ENCODE data around the gene TIAM1.

The TIAM1 gene

GRCh38 chr21:31182231-31183140 lies 161.6 kb downstream of the TIAM1 start:
- H3K36me3 ChIP-seq (ENCODE audit: control insufficient read depth, insufficient read depth, low read length), result no peaks in the 10 kb centered on the region
- TF ChIP-seq, protein P1, sequence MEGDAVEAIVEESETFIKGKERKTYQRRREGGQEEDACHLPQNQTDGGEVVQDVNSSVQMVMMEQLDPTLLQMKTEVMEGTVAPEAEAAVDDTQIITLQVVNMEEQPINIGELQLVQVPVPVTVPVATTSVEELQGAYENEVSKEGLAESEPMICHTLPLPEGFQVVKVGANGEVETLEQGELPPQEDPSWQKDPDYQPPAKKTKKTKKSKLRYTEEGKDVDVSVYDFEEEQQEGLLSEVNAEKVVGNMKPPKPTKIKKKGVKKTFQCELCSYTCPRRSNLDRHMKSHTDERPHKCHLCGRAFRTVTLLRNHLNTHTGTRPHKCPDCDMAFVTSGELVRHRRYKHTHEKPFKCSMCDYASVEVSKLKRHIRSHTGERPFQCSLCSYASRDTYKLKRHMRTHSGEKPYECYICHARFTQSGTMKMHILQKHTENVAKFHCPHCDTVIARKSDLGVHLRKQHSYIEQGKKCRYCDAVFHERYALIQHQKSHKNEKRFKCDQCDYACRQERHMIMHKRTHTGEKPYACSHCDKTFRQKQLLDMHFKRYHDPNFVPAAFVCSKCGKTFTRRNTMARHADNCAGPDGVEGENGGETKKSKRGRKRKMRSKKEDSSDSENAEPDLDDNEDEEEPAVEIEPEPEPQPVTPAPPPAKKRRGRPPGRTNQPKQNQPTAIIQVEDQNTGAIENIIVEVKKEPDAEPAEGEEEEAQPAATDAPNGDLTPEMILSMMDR (IDR thresholded peaks at IDR 0.05), result no peak
- no peaks in the 10 kb centered on the region for H3K4me1 ChIP-seq
- no peak overlapping the region for H3K4me3 ChIP-seq (ENCODE audit: low read depth, low read length)
- no peaks in the 10 kb centered on the region for H3K79me2 ChIP-seq
- H3K9ac ChIP-seq, result no peak overlapping the region
- no peaks in the 10 kb centered on the region for H3K27me3 ChIP-seq (ENCODE audit: control insufficient read depth, insufficient read depth, low read length)
- no peak overlapping the region for H3K4me2 ChIP-seq (ENCODE audit: low read length)
- no peak overlapping the region for H2AFZ ChIP-seq
- H3K9me3 ChIP-seq (ENCODE audit: control insufficient read depth, low read length), result no peaks in the 10 kb centered on the region
- no peak overlapping the region for H3K27ac ChIP-seq

DNA sequence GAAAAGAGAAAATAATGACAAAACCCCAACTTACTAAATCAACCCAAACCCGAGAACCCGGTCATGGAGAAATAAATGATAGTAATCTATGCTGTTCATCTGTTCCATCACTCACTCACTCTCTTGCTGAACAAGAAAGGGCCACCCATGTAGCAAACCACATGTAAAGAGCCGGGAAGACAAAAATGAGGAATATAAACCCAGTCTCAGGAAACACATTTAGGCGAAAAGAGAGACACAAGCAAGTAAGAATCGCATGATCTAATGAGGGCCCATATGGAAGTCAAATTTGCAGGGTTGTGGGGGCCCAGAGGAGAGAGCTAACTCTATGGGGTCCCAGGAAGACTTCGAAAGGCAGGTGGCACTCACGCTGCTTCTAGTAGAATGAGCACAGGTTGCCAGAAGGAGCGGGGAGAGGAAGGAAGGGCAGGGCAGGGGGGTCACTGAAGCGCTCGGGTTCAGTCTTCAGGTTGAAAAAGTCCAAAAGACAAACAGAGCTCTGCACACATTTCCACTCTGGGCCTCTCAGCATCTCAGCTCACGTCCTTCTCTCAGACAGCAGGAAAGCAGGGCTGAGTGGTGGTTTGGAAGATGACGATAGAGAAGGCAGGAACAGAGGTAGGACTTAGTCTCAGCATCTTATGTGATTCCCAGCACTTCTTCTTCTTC lies 162.8 kb downstream of the TIAM1 start:
- H3K9me3 ChIP-seq (ENCODE audit: control insufficient read depth, low read length), result no peaks in the 10 kb centered on the region
- H3K9ac ChIP-seq, result no peak overlapping the region
- H3K4me1 ChIP-seq, result no peaks in the 10 kb centered on the region
- H3K79me2 ChIP-seq, result no peaks in the 10 kb centered on the region
- H3K4me2 ChIP-seq (ENCODE audit: low read length), result no peak overlapping the region
- no peak overlapping the region for H3K4me3 ChIP-seq (ENCODE audit: low read depth, low read length)
- no peak overlapping the region for H2AFZ ChIP-seq
- H3K27ac ChIP-seq, result no peak overlapping the region
- no peaks in the 10 kb centered on the region for H3K27me3 ChIP-seq (ENCODE audit: control insufficient read depth, insufficient read depth, low read length)
- TF ChIP-seq, protein P1 (IDR thresholded peaks at IDR 0.05), result no peak
- H3K36me3 ChIP-seq (ENCODE audit: control insufficient read depth, insufficient read depth, low read length), result no peaks in the 10 kb centered on the region

DNA sequence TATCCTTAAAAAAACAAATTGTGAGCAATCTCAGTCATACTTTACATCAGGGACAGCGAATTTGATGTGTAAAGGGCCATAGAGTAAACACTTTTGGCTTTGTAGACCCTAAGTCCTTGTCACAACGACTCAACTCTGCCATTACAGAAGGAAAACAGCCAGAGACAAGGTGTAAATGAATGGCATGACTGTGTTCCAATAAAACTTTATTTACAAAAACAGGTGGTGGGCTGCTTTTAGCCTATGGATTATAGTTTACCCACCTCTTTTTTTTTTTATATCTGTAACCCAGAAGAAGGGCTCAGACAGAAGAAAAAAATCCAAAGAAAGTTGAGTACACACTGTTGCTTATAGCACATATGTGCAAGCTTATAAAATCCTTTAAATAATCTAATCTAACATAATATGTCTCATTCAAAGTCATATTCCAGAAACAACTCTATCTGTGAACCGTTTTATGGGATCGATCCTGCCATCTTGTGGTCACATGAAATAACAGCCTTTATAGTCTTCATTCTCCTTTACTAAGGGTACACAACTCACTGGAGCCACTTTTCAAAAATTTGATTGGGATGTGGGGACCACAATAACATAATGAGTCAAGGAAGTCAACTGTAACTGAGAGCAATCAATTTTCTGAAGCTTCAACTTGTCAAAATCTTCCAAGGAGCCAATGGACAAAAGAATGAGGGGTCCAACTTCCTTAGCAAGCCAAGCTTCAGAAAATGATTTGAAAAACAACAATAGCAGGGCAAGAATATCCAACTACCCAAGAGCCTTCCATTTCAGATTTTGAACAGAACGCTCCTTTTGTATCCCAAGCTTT lies 163.6 kb downstream of the TIAM1 start:
- no peak overlapping the region for H3K9ac ChIP-seq
- H3K4me1 ChIP-seq, result no peaks in the 10 kb centered on the region
- H2AFZ ChIP-seq, result no peak overlapping the region
- H3K79me2 ChIP-seq, result no peaks in the 10 kb centered on the region
- H3K4me2 ChIP-seq (ENCODE audit: low read length), result no peak overlapping the region
- H3K36me3 ChIP-seq (ENCODE audit: control insufficient read depth, insufficient read depth, low read length), result no peaks in the 10 kb centered on the region
- H3K27ac ChIP-seq, result no peak overlapping the region
- no peak overlapping the region for H3K4me3 ChIP-seq (ENCODE audit: low read depth, low read length)
- TF ChIP-seq, protein P1 (IDR thresholded peaks at IDR 0.05), result peak; percentile 40
- no peaks in the 10 kb centered on the region for H3K9me3 ChIP-seq (ENCODE audit: control insufficient read depth, low read length)
- no peaks in the 10 kb centered on the region for H3K27me3 ChIP-seq (ENCODE audit: control insufficient read depth, insufficient read depth, low read length)

- TF ChIP-seq, protein P1 (IDR thresholded peaks at IDR 0.05), result no peak
- Histone ChIP-seq H3K9me3 (ENCODE audit: control insufficient read depth, low read length) (no peaks in the 10 kb centered on the region), H3K4me2 (ENCODE audit: low read length) (no peak overlapping the region), H3K36me3 (ENCODE audit: control insufficient read depth, insufficient read depth, low read length) (no peaks in the 10 kb centered on the region), H3K4me1 (no peaks in the 10 kb centered on the region), H3K9ac (no peak overlapping the region), H3K79me2 (no peaks in the 10 kb centered on the region), H3K27ac (no peak overlapping the region), H3K27me3 (ENCODE audit: control insufficient read depth, insufficient read depth, low read length) (no peaks in the 10 kb centered on the region), H3K4me3 (ENCODE audit: low read depth, low read length) (no peak overlapping the region), H2AFZ (no peak overlapping the region)
Observed at GRCh38 chr21:31176725-31177124, 167.3 kb downstream of the TIAM1 start.
